Ishikawa (cell line): ENCODE data around the gene CACHD1.

Source experiments
- CEBPB ChIP-seq: IDR thresholded peaks from 2 replicates; pipeline ENCODE4 v1.6.1; 2012
- EGR1 ChIP-seq: IDR thresholded peaks from 2 replicates; pipeline ENCODE4 v1.6.1; 2012
- EP300 ChIP-seq: IDR thresholded peaks from 2 replicates; pipeline ENCODE4 v1.6.1; 2012; ENCODE audit warnings: borderline replicate concordance
- FOXM1 ChIP-seq: IDR thresholded peaks from 2 replicates; pipeline ENCODE4 v1.6.1; 2012; ENCODE audit warnings: low read depth, borderline replicate concordance
- TCF12 ChIP-seq: IDR thresholded peaks from 2 replicates; pipeline ENCODE4 v1.6.1; 2012; ENCODE audit warnings: low read depth
- YY1 ChIP-seq: IDR thresholded peaks from 2 replicates; pipeline ENCODE4 v1.6.1; 2012; ENCODE audit warnings: low read depth
- TF ChIP-seq, protein P1 (sequence below): IDR thresholded peaks from 2 replicates; pipeline ENCODE4 v1.6.1; 2012; ENCODE audit warnings: low read depth, mild to moderate bottlenecking
- TF ChIP-seq, protein P2 (sequence below): IDR thresholded peaks from 2 replicates; pipeline ENCODE4 v1.6.1; 2012

DNA sequence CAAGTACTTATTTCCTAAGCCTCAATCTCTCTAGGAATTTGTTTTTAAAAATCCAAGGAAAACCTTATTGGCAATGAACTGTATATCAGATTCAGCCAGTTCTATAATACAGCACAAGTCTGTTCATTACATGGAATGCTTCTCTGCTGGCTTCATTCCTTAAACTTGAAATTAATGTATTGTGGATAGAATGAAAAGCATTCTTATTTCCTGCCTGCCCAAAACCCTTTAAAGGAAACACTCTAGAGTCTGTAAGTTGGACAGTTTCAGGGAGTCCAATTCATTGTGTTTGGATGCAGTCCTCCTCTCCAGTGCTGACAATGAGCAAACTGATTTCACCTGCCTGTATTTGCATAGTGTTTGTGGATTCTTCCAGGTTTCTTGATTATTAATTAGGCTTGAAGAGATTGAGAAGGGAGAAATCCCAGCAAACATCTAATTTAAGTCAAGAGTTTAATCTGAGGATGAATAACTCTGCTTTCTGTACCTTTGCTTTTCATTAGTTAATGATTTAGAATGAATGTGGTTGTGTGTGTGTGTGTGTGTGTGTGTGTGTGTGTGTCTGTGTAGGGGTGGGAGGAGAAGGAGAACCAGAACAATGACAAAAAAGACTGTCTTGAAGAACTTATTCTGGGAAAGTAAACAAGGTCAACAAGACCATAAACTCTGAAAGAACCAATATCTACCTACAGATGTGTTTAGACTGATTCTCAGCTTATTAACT, 61.2 kb downstream of the CACHD1 start:
- TF ChIP-seq EP300, result no peak
- TF ChIP-seq FOXM1, result no peak
- TF ChIP-seq, protein P1, sequence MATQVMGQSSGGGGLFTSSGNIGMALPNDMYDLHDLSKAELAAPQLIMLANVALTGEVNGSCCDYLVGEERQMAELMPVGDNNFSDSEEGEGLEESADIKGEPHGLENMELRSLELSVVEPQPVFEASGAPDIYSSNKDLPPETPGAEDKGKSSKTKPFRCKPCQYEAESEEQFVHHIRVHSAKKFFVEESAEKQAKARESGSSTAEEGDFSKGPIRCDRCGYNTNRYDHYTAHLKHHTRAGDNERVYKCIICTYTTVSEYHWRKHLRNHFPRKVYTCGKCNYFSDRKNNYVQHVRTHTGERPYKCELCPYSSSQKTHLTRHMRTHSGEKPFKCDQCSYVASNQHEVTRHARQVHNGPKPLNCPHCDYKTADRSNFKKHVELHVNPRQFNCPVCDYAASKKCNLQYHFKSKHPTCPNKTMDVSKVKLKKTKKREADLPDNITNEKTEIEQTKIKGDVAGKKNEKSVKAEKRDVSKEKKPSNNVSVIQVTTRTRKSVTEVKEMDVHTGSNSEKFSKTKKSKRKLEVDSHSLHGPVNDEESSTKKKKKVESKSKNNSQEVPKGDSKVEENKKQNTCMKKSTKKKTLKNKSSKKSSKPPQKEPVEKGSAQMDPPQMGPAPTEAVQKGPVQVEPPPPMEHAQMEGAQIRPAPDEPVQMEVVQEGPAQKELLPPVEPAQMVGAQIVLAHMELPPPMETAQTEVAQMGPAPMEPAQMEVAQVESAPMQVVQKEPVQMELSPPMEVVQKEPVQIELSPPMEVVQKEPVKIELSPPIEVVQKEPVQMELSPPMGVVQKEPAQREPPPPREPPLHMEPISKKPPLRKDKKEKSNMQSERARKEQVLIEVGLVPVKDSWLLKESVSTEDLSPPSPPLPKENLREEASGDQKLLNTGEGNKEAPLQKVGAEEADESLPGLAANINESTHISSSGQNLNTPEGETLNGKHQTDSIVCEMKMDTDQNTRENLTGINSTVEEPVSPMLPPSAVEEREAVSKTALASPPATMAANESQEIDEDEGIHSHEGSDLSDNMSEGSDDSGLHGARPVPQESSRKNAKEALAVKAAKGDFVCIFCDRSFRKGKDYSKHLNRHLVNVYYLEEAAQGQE, result no peak
- TF ChIP-seq YY1, result no peak
- no peak for TF ChIP-seq CEBPB
- TF ChIP-seq TCF12, result no peak
- TF ChIP-seq, protein P2, sequence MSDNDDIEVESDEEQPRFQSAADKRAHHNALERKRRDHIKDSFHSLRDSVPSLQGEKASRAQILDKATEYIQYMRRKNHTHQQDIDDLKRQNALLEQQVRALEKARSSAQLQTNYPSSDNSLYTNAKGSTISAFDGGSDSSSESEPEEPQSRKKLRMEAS, result no peak
- TF ChIP-seq EGR1, result no peak
